CD4-positive, CD25-positive, alpha-beta regulatory T cell (primary cell): ENCODE results near the gene GPR142. TPM values are rescaled to one million over a fixed set of nuclear protein-coding genes. Genes with fewer than 3 reads are reported as not detected.

Experiments
- ATAC-seq, 2 donors: fragments of 150-1000 bp; cut with Tn5 transposase; one replicate each; pipeline ENCODE4 v1.10.0; 2021; ENCODE audit warnings: low read depth in 2 of 2, moderate number of reproducible peaks in 2 of 2, moderate library complexity in 1 of 2
- DNase-seq, 3 donors: peaks; one replicate each; pipeline versions ENCODE4 v3.0.0 to v3.0.0-alpha.2; 2012 to 2022; ENCODE audit warnings: mixed read lengths in 1 of 3
- H3K27ac ChIP-seq: one replicate; pipeline ENCODE4 v1.7.0; 2013; ENCODE audit warnings: mild to moderate bottlenecking, low read length; ENCODE audit not compliant: insufficient read depth, poor library complexity, severe bottlenecking
- H3K27me3 ChIP-seq: one replicate; pipeline ENCODE4 v1.7.0; 2013; ENCODE audit warnings: low read length; ENCODE audit not compliant: control insufficient read depth, insufficient read depth
- H3K36me3 ChIP-seq: one replicate; pipeline ENCODE4 v1.7.0; 2013; ENCODE audit warnings: mild to moderate bottlenecking, low read length, moderate library complexity; ENCODE audit not compliant: control insufficient read depth, insufficient read depth
- H3K4me1 ChIP-seq: 2 replicates; pipeline ENCODE4 v1.7.0; 2013; ENCODE audit warnings: mild to moderate bottlenecking, low read length; ENCODE audit not compliant: insufficient read depth, control insufficient read depth, poor library complexity, severe bottlenecking
- H3K4me3 ChIP-seq: one replicate; pipeline ENCODE4 v1.7.0; 2013; ENCODE audit warnings: low read depth, mild to moderate bottlenecking, low read length, moderate library complexity
- H3K9me3 ChIP-seq, 2 experiments: 1 replicate in 1 of 2; 2 replicates in 1 of 2; pipeline ENCODE4 v1.7.0; 2013; ENCODE audit warnings: low read length in 2 of 2, mild to moderate bottlenecking in 1 of 2, moderate library complexity in 1 of 2; ENCODE audit not compliant: control insufficient read depth in 2 of 2
- H3K27ac Mint-ChIP-seq, 3 donors: one replicate each; pipeline ENCODE4 v1.8.0; 2020 to 2022; ENCODE audit warnings: mild to moderate bottlenecking in 3 of 3, mixed read lengths in 3 of 3, moderate library complexity in 2 of 3
- H3K27me3 Mint-ChIP-seq: one replicate; pipeline ENCODE4 v1.8.0; 2022; ENCODE audit warnings: mild to moderate bottlenecking, mixed read lengths
- H3K36me3 Mint-ChIP-seq: one replicate; pipeline ENCODE4 v1.8.0; 2020; ENCODE audit warnings: mixed read lengths
- H3K4me1 Mint-ChIP-seq, 4 donors: one replicate each; pipeline ENCODE4 v1.8.0; 2020 to 2022; ENCODE audit warnings: mixed read lengths in 4 of 4, mild to moderate bottlenecking in 1 of 4
- H3K4me3 Mint-ChIP-seq, 4 donors: one replicate each; pipeline ENCODE4 v1.8.0; 2020 to 2022; ENCODE audit warnings: mild to moderate bottlenecking in 4 of 4, mixed read lengths in 4 of 4, moderate library complexity in 3 of 4
- H3K9me3 Mint-ChIP-seq, 7 donors: one replicate each; pipeline ENCODE4 v1.8.0; 2020 to 2022; ENCODE audit warnings: mixed read lengths in 7 of 7, mild to moderate bottlenecking in 3 of 7, moderate library complexity in 2 of 7
- polyA plus RNA-seq, 4 donors: library from polyadenylated mRNA; unstranded; fragments of 300-500 nt; fragmentation: Illumina TruSeq; gene quantifications; one replicate each; pipeline ENCODE4 v1.2.3, GENCODE V29; 2021
- total RNA-seq: library from RNA; stranded (reverse); gene quantifications from one replicate; pipeline ENCODE4 v1.2.3, GENCODE V29; 2022

GPR142 gene
- total and polyA plus RNA-seq, 5 donors from 2014 or later: not detected

GRCh38 chr17:74361230-74362068, 5.9 kb upstream of the GPR142 start, which contains the start of gene BTBD17:
BTBD17 (minus strand) TSS chr17:74361868; CDS start chr17:74361819, 49 bp downstream.
- Histone ChIP-seq H3K9me3 (no peaks in the 10 kb centered on the region), H3K4me1 (peaks cover 7% of the 10 kb centered on the region), H3K27me3 (peaks cover 8% of the 10 kb centered on the region), H3K27ac (no peak within 1 kb of the TSS), H3K36me3 (no peaks in the 10 kb centered on the region), H3K4me3 (no peak within 1 kb of the TSS)
- H3K4me3 Mint-ChIP-seq: peak within 1 kb of the TSS in 1 of 4 donors; percentile 31
- ATAC-seq (peak in 1 of 2 donors; percentile 38), DNase-seq (peak; percentile 18 to 36 (median 28))
- peaks cover 0 to 9% (median 4%) of the 10 kb centered on the region in 4 donors for H3K4me1 Mint-ChIP-seq
- H3K27ac Mint-ChIP-seq: no peak within 1 kb of the TSS
- peaks cover 0 to 1% (median 0%) of the 10 kb centered on the region in 7 donors for H3K9me3 Mint-ChIP-seq
- H3K36me3 Mint-ChIP-seq: no peaks in the 10 kb centered on the region
- H3K27me3 Mint-ChIP-seq: peaks cover 33% of the 10 kb centered on the region

- Mint-ChIP-seq H3K9me3 (peaks cover 0 to 1% (median 0%) of the 10 kb centered on the region in 7 donors), H3K4me1 (peaks cover 0 to 9% (median 4%) of the 10 kb centered on the region in 4 donors), H3K36me3 (no peaks in the 10 kb centered on the region), H3K27ac (no peak overlapping the region), H3K27me3 (peaks cover 33% of the 10 kb centered on the region), H3K4me3 (no peak overlapping the region)
- DNase-seq (no peak), ATAC-seq (no peak)
- Histone ChIP-seq H3K27me3 (peaks cover 8% of the 10 kb centered on the region), H3K36me3 (no peaks in the 10 kb centered on the region), H3K27ac (no peak overlapping the region), H3K4me1 (peaks cover 4% of the 10 kb centered on the region), H3K4me3 (no peak overlapping the region), H3K9me3 (no peaks in the 10 kb centered on the region)
Observed at GRCh38 chr17:74362069-74362405, 5.3 kb upstream of the GPR142 start.

GRCh38 chr17:74362810-74363498, 4.4 kb upstream of the GPR142 start:
- Mint-ChIP-seq H3K36me3 (no peaks in the 10 kb centered on the region), H3K27ac (peak overlapping the region in 1 of 3 donors; percentile 26), H3K4me3 (no peak overlapping the region), H3K9me3 (peaks cover 0 to 1% (median 0%) of the 10 kb centered on the region in 7 donors), H3K27me3 (peaks cover 28% of the 10 kb centered on the region), H3K4me1 (peaks cover 0 to 6% (median 3%) of the 10 kb centered on the region in 4 donors)
- H3K9me3 ChIP-seq: no peaks in the 10 kb centered on the region
- no peak overlapping the region for H3K4me3 ChIP-seq
- ATAC-seq (no peak), DNase-seq (no peak)
- H3K36me3 ChIP-seq: no peaks in the 10 kb centered on the region
- no peak overlapping the region for H3K27ac ChIP-seq
- peaks cover 6% of the 10 kb centered on the region for H3K27me3 ChIP-seq
- H3K4me1 ChIP-seq: no peaks in the 10 kb centered on the region

GRCh38 chr17:74368341-74369081, 1.2 kb downstream of the GPR142 start:
- DNase-seq (peak; percentile 46 to 60 (median 57)), ATAC-seq (peak; percentile 59 to 70)
- Histone ChIP-seq H3K27ac (no peak overlapping the region), H3K27me3 (no peaks in the 10 kb centered on the region), H3K36me3 (no peaks in the 10 kb centered on the region), H3K9me3 (no peaks in the 10 kb centered on the region), H3K4me3 (no peak overlapping the region), H3K4me1 (peaks cover 18% of the 10 kb centered on the region)
- no peaks in the 10 kb centered on the region for H3K9me3 Mint-ChIP-seq
- H3K4me3 Mint-ChIP-seq: peak overlapping the region in 1 of 4 donors; percentile 8
- no peaks in the 10 kb centered on the region for H3K36me3 Mint-ChIP-seq
- peaks cover 4% of the 10 kb centered on the region for H3K27me3 Mint-ChIP-seq
- H3K4me1 Mint-ChIP-seq: peaks cover 0 to 9% (median 2%) of the 10 kb centered on the region in 4 donors
- H3K27ac Mint-ChIP-seq: no peak overlapping the region

GRCh38 chr17:74369221-74369620, 1.9 kb downstream of the GPR142 start:
- Histone ChIP-seq H3K9me3 (no peaks in the 10 kb centered on the region), H3K4me3 (no peak overlapping the region), H3K27me3 (no peaks in the 10 kb centered on the region), H3K36me3 (no peaks in the 10 kb centered on the region), H3K4me1 (peaks cover 18% of the 10 kb centered on the region), H3K27ac (no peak overlapping the region)
- peaks cover 0 to 9% (median 2%) of the 10 kb centered on the region in 4 donors for H3K4me1 Mint-ChIP-seq
- peak in 2 of 3 donors; percentile 7 to 66 for DNase-seq
- no peaks in the 10 kb centered on the region for H3K9me3 Mint-ChIP-seq
- H3K36me3 Mint-ChIP-seq: no peaks in the 10 kb centered on the region
- peak overlapping the region in 1 of 4 donors; percentile 39 for H3K4me3 Mint-ChIP-seq
- H3K27me3 Mint-ChIP-seq: peaks cover 4% of the 10 kb centered on the region
- H3K27ac Mint-ChIP-seq: no peak overlapping the region
- peak; percentile 29 to 32 for ATAC-seq

GRCh38 chr17:74369665-74370490, 2.6 kb downstream of the GPR142 start:
- H3K9me3 ChIP-seq: no peaks in the 10 kb centered on the region
- H3K4me1 Mint-ChIP-seq: peaks cover 0 to 9% (median 2%) of the 10 kb centered on the region in 4 donors
- H3K27me3 ChIP-seq: no peaks in the 10 kb centered on the region
- peaks cover 4% of the 10 kb centered on the region for H3K27me3 Mint-ChIP-seq
- H3K36me3 ChIP-seq: no peaks in the 10 kb centered on the region
- H3K9me3 Mint-ChIP-seq: no peaks in the 10 kb centered on the region
- ATAC-seq (no peak), DNase-seq (no peak)
- peak overlapping the region in 1 of 4 donors; percentile 10 for H3K4me3 Mint-ChIP-seq
- H3K27ac Mint-ChIP-seq: no peak overlapping the region
- no peaks in the 10 kb centered on the region for H3K36me3 Mint-ChIP-seq
- no peak overlapping the region for H3K4me3 ChIP-seq
- no peak overlapping the region for H3K27ac ChIP-seq
- peaks cover 18% of the 10 kb centered on the region for H3K4me1 ChIP-seq

- no peaks in the 10 kb centered on the region for H3K36me3 Mint-ChIP-seq
- DNase-seq: no peak
- H3K27ac Mint-ChIP-seq: no peak overlapping the region
- no peaks in the 10 kb centered on the region for H3K27me3 ChIP-seq
- no peak overlapping the region for H3K4me3 ChIP-seq
- peaks cover 0 to 9% (median 2%) of the 10 kb centered on the region in 4 donors for H3K4me1 Mint-ChIP-seq
- H3K27ac ChIP-seq: no peak overlapping the region
- ATAC-seq: no peak
- H3K4me1 ChIP-seq: peaks cover 18% of the 10 kb centered on the region
- no peaks in the 10 kb centered on the region for H3K27me3 Mint-ChIP-seq
- H3K9me3 ChIP-seq: no peaks in the 10 kb centered on the region
- H3K9me3 Mint-ChIP-seq: no peaks in the 10 kb centered on the region
- H3K4me3 Mint-ChIP-seq: no peak overlapping the region
- no peaks in the 10 kb centered on the region for H3K36me3 ChIP-seq
Observed at GRCh38 chr17:74371653-74372147, 4.4 kb downstream of the GPR142 start.
